Activated T-cell treated with anti-CD3 and anti-CD28 coated beads for 4 hours (primary cell): ENCODE data around the gene MCF2L2.

Experiments
- DNase-seq: peaks from one replicate; pipeline ENCODE4 v3.0.0-alpha.2; 2020

The MCF2L2 gene

GRCh38 chr3:183287301-183287971 lies 141.0 kb downstream of the MCF2L2 start:
- no peak for DNase-seq

DNA sequence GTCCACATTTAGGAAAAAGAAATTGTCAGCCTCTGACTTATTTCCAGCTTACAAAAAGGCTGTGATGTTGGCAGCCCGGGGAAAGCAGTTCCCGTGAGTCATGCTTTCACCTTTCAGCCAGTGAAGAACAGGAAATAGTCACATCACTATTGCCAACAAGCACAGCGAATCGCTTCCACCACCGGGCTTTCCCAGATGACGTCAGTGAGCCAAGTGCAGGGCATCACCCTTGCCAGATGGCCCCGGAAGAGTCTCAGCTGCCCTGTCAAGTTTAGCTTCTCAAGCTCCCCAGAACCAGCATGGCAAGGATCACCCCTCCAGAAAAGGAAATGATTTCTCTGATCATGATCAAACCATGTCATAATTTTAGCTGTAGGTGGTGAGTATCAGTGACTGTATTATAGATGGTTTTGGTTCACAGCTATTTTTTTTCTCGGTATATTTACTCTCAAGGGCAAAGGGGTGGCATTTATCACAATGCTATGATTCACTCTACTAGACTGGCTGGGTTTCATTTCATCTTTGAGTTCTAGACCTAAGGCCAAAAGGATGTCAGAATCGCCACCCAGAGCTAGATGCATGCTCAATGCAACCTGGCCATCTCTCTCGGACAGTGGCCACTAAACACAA lies 142.5 kb downstream of the MCF2L2 start:
- peak; percentile 86 for DNase-seq

DNA sequence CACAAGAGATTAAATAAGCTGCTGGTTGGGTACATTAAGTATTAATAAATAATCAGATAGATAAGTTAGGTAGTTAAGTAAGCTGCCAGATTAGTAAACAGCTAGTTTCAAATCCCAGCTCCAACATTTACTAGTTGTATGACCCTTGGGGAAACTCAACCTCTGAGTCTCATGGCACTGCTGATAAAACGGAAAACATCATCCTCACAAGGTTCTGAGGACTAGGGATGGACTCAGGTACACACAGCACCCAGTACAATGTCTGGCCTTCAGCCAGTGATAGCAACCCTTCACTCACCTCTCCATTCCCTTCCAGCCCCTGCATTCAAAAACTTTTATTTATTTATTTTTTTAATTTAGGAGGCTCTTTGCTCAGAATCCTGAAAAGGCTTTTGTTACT lies 143.1 kb downstream of the MCF2L2 start:
- no peak for DNase-seq

DNA sequence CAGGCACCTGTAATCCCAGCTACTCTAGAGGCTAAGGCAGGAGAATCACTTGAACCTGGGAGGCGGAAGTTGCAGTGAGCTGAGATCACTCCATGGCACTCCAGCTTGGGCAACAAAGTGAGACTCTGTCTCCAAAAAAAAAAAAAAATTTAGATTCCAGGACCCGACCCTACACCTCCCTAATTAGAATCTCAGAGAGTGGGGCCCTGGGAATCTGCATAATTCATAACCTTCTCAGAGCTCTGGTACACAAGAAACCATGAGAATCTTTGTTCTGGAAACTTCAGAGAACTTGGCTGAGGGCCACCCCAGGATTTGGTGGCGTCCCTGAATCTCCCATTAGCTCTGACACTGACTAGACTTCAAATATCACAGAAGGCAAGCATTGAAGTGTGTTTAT lies 143.8 kb downstream of the MCF2L2 start:
- no peak for DNase-seq

DNA sequence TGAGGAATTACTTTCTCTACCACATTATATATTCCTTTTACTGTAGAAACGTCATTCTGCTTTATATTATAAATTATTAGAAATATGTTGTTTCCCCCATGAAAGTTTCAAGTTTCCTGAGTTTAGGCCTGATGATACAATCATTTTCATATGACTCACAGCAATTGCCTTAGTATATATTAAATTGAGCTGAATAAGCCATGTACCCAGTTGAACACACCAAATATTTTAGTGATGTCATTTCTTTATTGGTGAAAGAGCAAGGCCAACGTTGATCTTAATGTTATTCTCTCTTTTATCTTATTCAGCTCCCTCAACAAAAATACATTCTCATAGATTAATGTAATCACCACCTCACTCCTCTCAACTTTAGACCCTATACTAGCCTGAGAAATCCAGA lies 144.5 kb downstream of the MCF2L2 start:
- DNase-seq, result no peak

DNA sequence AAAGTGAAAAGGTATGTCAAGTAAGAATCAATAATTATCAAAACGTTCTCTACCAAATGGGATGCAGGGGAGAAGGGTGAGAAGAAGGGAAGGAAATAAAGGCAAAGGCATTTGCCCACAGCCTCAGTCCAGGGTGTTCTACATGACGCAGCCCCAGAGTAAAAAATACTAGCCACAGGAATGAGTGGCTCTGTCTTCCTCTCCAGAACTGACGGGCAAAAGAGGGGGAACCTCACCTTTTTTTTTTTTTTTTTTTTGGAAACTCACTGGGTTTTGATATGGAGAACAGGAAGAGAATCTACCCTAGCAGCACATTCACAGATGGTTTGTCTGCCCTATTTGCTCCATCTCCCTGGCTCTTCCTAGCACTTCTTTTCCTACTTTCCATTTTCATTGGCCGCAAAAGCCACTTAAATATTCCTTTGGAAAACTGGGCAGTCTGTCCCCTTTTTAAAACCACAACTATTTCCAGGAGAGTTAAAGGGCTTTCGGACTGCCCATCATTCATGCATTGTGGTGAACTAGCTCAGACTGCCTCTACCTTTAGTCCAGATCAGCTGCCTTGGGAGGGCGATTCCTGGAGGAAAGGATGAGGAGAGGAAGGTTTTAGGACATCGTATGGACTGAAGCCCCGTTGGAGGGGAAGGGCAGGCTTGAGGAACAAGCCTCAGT lies 147.2 kb downstream of the MCF2L2 start:
- no peak for DNase-seq

DNA sequence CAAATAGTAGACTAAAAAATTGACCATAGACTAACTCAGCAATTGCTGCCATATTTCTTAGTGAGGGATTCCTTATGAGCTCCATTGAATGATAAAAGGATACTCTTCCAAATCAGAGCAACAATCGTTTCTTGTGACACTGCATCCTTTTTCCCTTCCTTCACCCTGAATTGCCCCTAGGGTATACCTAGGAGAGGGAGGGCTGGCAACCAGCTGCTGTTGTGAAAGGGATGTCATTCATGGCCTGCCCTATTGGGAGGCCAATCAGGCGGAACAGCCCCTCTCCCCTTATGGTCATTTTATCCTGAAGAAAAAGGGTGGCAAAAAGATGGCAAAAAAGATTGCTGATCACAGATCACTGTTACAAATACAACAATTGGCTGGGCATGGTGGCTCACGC lies 149.0 kb downstream of the MCF2L2 start:
- no peak for DNase-seq

DNA sequence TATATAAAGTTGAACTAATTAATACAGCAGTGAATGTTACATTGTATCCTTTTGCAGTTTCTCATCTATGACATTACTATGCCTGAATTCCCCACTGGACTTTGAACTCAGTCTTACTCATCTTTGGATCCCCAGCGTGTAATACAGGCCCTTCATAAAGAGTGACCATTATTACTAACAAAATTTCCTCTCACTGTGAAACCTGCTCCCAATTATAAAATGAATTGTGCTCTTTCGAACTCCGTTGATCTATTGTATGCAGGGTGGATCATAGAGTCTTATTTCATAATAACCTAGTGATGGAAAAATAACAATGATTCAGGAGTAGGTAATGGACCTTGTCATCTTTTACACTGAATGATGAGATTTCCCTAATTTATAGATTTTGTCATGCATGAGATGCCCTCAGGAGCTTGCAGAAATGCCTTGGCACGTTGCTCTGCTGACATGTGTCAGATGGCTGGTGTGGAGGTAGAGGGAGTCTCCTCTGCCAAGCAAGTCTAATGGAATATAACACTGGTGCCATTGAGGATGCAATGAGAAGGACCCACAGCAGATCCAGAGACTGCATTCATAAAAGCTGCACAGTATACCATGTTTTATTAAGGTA lies 149.8 kb downstream of the MCF2L2 start:
- no peak for DNase-seq

DNA sequence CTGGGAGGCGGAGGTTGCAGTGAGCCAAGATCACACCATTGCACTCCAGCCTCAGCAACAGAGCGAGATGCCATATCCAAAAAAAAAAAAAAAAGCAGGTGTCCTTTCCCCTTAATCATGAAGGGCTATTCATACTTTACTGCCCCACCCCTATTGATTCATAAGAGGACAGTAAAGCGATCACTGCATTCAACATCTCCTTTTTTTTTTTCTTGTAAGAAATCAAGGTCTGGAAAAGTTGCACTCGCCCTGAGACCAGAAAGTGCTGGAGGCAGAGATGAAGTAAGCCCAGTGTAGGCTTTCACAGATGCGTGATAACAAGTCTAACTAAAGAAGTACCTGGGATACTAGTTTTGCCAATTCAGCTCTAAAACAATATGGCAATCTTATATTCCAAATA lies 151.2 kb downstream of the MCF2L2 start:
- no peak for DNase-seq

DNA sequence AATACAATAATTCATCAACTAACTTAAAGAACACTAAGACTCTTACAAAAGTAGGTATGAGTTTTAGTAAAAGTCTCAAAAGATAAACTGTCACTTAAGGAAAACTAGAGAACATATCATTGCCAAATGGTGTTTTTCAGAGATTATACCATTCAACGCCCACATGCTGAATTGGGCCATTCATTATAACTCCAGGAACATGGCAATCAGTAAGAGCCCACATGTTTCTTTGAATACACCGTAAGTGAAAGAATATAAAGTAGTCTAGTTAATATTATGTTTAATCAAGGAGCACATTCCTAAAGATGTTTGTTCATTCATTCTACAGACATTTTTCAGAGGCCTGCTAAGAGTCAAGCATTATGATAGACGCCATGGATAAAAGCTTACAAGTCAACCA lies 152.5 kb downstream of the MCF2L2 start:
- DNase-seq, result no peak

GRCh38 chr3:183275418-183275817 lies 153.0 kb downstream of the MCF2L2 start:
- no peak for DNase-seq

- DNase-seq, result no peak
These were observed 153.8 kb downstream of the MCF2L2 start for GRCh38 chr3:183274609-183275008.

DNA sequence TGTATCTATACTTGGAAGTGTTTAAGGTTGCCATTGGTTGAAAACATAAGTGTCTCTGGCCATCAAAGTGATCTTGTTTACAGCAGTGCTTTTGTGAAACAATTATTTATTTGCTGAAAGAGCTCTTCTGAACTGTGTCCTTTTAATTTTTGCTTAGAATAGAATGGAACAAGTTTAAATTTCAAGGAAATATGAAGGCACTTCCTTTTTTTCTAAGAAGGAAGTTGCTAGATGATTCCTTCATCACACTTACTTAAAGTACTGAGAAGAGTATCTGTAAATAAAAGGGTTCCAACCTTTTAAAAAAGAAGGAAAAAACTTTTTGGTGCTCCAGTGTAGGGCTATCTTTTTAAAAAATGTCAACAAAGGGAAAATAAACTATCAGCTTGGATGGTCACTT lies 155.6 kb downstream of the MCF2L2 start:
- DNase-seq, result no peak

GRCh38 chr3:183272142-183272541 lies 156.3 kb downstream of the MCF2L2 start:
- DNase-seq, result no peak

DNA sequence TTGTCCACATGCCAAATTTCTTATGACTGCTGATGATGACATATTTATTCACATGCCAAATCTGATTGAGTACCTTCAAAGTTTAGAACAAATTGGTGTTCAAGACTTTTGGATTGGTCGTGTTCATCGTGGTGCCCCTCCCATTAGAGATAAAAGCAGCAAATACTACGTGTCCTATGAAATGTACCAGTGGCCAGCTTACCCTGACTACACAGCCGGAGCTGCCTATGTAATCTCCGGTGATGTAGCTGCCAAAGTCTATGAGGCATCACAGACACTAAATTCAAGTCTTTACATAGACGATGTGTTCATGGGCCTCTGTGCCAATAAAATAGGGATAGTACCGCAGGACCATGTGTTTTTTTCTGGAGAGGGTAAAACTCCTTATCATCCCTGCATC lies 158.1 kb downstream of the MCF2L2 start:
- DNase-seq, result no peak

- DNase-seq, result no peak
These were observed 159.1 kb downstream of the MCF2L2 start for GRCh38 chr3:183269345-183269744.

DNA sequence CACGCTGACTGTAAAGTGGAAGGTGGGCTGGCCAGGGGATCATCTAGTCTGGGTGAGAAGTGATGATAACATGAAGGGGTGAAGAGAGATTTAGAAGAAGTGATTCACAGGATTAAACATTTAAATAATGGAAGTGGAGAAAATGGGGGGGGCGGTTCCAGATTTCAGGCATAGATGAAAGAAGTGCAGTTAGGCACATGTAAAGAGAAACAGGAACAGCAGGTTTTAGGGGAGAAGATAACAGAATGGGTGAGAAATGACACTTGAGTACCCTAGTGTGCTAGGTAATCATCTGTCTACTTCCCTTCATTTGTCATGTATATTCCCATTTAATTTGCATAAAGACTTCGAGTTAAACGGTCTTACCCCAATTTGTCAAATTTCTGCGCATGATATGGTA lies 160.1 kb downstream of the MCF2L2 start:
- no peak for DNase-seq

DNA sequence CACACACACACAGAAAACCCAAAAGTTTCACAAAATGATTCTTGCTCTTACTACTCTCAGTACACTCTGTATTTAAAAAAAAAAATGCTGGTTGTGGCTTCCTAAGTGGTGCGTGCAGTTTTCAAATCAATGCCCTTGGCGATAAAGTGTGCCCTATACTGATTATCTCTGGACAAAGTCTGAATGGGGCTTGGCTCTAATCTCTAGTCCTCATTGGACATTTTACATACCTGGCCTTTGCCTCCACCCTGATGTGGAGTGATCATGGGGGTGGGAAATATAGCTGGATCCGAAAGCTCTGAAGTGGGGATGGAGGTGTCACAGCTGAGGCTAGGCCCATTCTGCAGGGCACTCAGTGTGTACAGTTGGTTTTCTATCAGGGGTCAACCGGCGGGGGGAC lies 161.3 kb downstream of the MCF2L2 start:
- DNase-seq, result no peak

DNA sequence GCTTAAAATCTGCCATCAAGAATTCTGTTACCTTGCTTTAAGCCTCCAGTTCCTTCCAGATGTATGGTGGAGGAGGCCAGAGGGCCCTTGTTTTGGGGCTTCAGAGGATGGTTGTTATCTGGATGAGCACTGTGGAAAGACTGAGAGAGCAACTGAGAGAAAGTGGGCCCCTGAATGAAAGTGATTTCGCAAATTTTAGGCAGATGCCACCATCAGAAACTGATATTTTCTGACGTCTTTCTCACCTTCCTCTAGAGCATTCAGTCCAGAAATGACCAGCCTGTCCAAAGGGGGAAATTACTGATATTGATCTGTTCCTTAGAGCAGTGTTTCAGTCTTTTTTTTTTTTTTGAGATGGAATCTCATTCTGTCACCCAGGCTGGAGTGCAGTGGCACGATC lies 162.0 kb downstream of the MCF2L2 start:
- no peak for DNase-seq

GRCh38 chr3:183265834-183266417 lies 162.5 kb downstream of the MCF2L2 start:
- no peak for DNase-seq

DNA sequence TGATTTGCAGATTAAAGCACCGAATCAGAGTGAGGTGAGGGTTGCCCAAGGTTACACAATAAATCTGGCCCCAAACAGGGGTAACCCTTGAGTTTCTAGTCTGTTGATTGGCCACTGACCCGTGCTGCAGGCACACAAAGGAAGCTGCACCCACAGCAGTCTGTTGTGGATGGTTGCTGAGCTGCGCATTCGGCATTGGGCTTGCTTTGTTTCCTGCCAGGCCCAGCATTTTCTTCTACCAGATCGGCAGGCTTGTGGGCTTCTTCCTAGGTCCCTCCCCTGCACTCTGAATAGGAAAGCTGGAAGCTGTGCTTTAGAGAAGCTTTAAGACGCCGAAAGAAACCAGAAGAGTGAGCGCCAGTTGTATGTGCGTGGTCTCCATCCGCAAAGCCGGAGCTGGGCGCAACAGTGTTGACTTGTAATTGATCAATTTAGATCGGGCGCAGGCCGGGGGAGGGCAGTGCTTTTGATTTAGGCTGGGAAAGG lies 163.2 kb downstream of the MCF2L2 start:
- no peak for DNase-seq

GRCh38 chr3:183264268-183264667 lies 164.2 kb downstream of the MCF2L2 start:
- no peak for DNase-seq

GRCh38 chr3:183262875-183263378 lies 165.5 kb downstream of the MCF2L2 start:
- DNase-seq, result no peak
